MCF 10A (cell line): ENCODE measurements around the gene TXNDC16. TPM values are rescaled to one million over a fixed set of nuclear protein-coding genes. Genes with fewer than 3 reads are reported as not detected.

Source experiments
- BruUV-seq: library from RNA; stranded (reverse); fragments of 400-500 nt; replicated peaks from 2 replicates; lab custom pipeline; 2021; lab: Mats Ljungman, UMichigan
- CTCF ChIA-PET: fragments of 300-600 bp; sonication (Branson Sonifier 250); formaldehyde crosslinking; extraction: SDS; loops from one replicate; lab custom pipeline; 2021; ENCODE audit warnings: antibody characterized with exemption, inconsistent platforms; lab: Yijun Ruan, JAX
- POLR2A ChIA-PET: fragments of 300-600, 350-650 bp; sonication (Branson Sonifier 250); formaldehyde crosslinking; extraction: SDS; loops from one replicate; lab custom pipeline; 2020; ENCODE audit warnings: antibody characterized with exemption, inconsistent platforms; lab: Yijun Ruan, JAX
- DNase-seq: peaks from one replicate; pipeline ENCODE4 v3.0.0-alpha.2; 2018; ENCODE audit not compliant: unreplicated experiment
- H3K27ac Mint-ChIP-seq: one replicate; pipeline ENCODE4 v1.8.0; 2022; ENCODE audit warnings: mild to moderate bottlenecking, low read depth, mixed read lengths; ENCODE audit not compliant: unreplicated experiment
- H3K27me3 Mint-ChIP-seq: one replicate; pipeline ENCODE4 v1.8.0; 2022; ENCODE audit warnings: mixed read lengths; ENCODE audit not compliant: insufficient read depth, unreplicated experiment
- H3K36me3 Mint-ChIP-seq: one replicate; pipeline ENCODE4 v1.8.0; 2022; ENCODE audit warnings: mild to moderate bottlenecking, moderate library complexity, mixed read lengths; ENCODE audit not compliant: insufficient read depth, unreplicated experiment
- H3K4me1 Mint-ChIP-seq: one replicate; pipeline ENCODE4 v1.8.0; 2022; ENCODE audit warnings: mixed read lengths; ENCODE audit not compliant: insufficient read depth, unreplicated experiment
- H3K4me3 Mint-ChIP-seq: one replicate; pipeline ENCODE4 v1.8.0; 2022; ENCODE audit warnings: mild to moderate bottlenecking, moderate library complexity, mixed read lengths; ENCODE audit not compliant: unreplicated experiment
- H3K9me3 Mint-ChIP-seq: one replicate; pipeline ENCODE4 v1.8.0; 2022; ENCODE audit warnings: mixed read lengths; ENCODE audit not compliant: unreplicated experiment
- CTCF ChIP-seq: fragments of 200-600 bp; IDR thresholded peaks from one replicate; pipeline ENCODE4 v1.8.0; 2022; ENCODE audit warnings: antibody characterized with exemption, mild to moderate bottlenecking; ENCODE audit not compliant: unreplicated experiment
- intact Hi-C: fragments of 100-400 bp; cut with micrococcal nuclease; formaldehyde crosslinking; loops from 2 replicates; pipeline ENCODE4 v1.14.1; 2022
- total RNA-seq: library from RNA; stranded (reverse); gene quantifications from 2 replicates; pipeline ENCODE4 v1.2.3, GENCODE V29; 2022

The TXNDC16 gene
- total RNA-seq, 1 experiment from 2014 or later, result 3.8 TPM

GRCh38 chr14:52596861-52597260 lies 44.6 kb upstream of the TXNDC16 start:
- Mint-ChIP-seq H3K36me3 (no peaks in the 10 kb centered on the region), H3K27ac (no peak overlapping the region), H3K9me3 (peaks cover 16% of the 10 kb centered on the region), H3K4me3 (no peak overlapping the region), H3K4me1 (peaks cover 8% of the 10 kb centered on the region), H3K27me3 (no peaks in the 10 kb centered on the region)
- intact Hi-C loops, result no loop called here
- TF ChIP-seq CTCF, result no peak
- peak; percentile 18 for DNase-seq
- ChIA-PET CTCF (interaction anchor here (0.7 kb wide), 1 partner anchor 12 kb away, joined by 3 read pairs; no protein-coding TSS in a partner anchor), POLR2A (interaction anchor here (0.6 to 0.7 kb wide), 2 partner anchors 186 to 315 kb away, joined by 3 read pairs; no protein-coding TSS in a partner anchor)
- no TSS peak for BruUV-seq

- no peak overlapping the region for H3K27ac Mint-ChIP-seq
- no TSS peak for BruUV-seq
Observed at GRCh38 chr14:52596320-52596719, 44.0 kb upstream of the TXNDC16 start.

GRCh38 chr14:52590318-52590717 lies 38.0 kb upstream of the TXNDC16 start:
- Mint-ChIP-seq H3K9me3 (peaks cover 12% of the 10 kb centered on the region), H3K27ac (no peak overlapping the region), H3K4me1 (no peaks in the 10 kb centered on the region), H3K4me3 (no peak overlapping the region), H3K36me3 (no peaks in the 10 kb centered on the region), H3K27me3 (no peaks in the 10 kb centered on the region)
- DNase-seq, result no peak
- no peak for TF ChIP-seq CTCF
- BruUV-seq, result no TSS peak
- intact Hi-C loops, result no loop called here
- ChIA-PET POLR2A (interaction anchor here (0.8 to 0.9 kb wide), 2 partner anchors 10 to 38 kb away, joined by 3 read pairs; partner anchors contain the start of genes GPR137C and TXNDC16), CTCF (interaction anchor here (0.6 kb wide), 1 partner anchor 9 kb away, joined by 3 read pairs; no protein-coding TSS in a partner anchor)

More at GRCh38 chr14:52596320-52596719, 44.0 kb upstream of the TXNDC16 start:
- no peak overlapping the region for H3K4me3 Mint-ChIP-seq
- no peak for DNase-seq
- no peak for TF ChIP-seq CTCF
- peaks cover 16% of the 10 kb centered on the region for H3K9me3 Mint-ChIP-seq
- POLR2A ChIA-PET, result interaction anchor here (0.6 kb wide), 1 partner anchor 187 kb away, joined by 3 read pairs; no protein-coding TSS in a partner anchor
- H3K4me1 Mint-ChIP-seq, result peaks cover 8% of the 10 kb centered on the region
- no peaks in the 10 kb centered on the region for H3K27me3 Mint-ChIP-seq
- CTCF ChIA-PET, result interaction anchor here (0.7 kb wide), 1 partner anchor 12 kb away, joined by 3 read pairs; no protein-coding TSS in a partner anchor
- no peaks in the 10 kb centered on the region for H3K36me3 Mint-ChIP-seq
- intact Hi-C loops, result no loop called here

GRCh38 chr14:52589646-52590045 lies 37.3 kb upstream of the TXNDC16 start:
- ChIA-PET POLR2A (interaction anchor here (0.8 to 0.9 kb wide), 2 partner anchors 10 to 37 kb away, joined by 3 read pairs; partner anchors contain the start of genes GPR137C and TXNDC16), CTCF (interaction anchor here (0.5 to 0.6 kb wide), 2 partner anchors 11 to 290 kb away, joined by 4 read pairs; no protein-coding TSS in a partner anchor)
- Mint-ChIP-seq H3K9me3 (peaks cover 9% of the 10 kb centered on the region), H3K36me3 (no peaks in the 10 kb centered on the region), H3K4me1 (no peaks in the 10 kb centered on the region), H3K27me3 (no peaks in the 10 kb centered on the region), H3K4me3 (no peak overlapping the region), H3K27ac (no peak overlapping the region)
- BruUV-seq, result no TSS peak
- DNase-seq, result no peak
- TF ChIP-seq CTCF, result no peak
- intact Hi-C loops, result no loop called here
